Keratinocyte (primary cell): Measurements from ENCODE around the gene ENDOD1.

Experiments used
- EZH2 ChIP-seq: IDR thresholded peaks from one replicate; pipeline ENCODE4 v1.6.1; 2012; ENCODE audit warnings: inconsistent platforms, mild to moderate bottlenecking, low read length, moderate library complexity
- TF ChIP-seq, protein P1 (sequence below), 3 experiments: IDR thresholded peaks in 1 of 3; conservative IDR thresholded peaks in 1 of 3; optimal IDR thresholded peaks in 1 of 3; 2 replicates in 2 of 3; 3 replicates in 1 of 3; pipeline versions ENCODE3 to v1.5.1; 2011; ENCODE audit warnings: low read length in 3 of 3, mild to moderate bottlenecking in 3 of 3, moderate library complexity in 2 of 3, control low read depth in 1 of 3, inconsistent platforms in 1 of 3; ENCODE audit not compliant: insufficient read depth in 2 of 3; ENCODE audit errors: extremely low read depth in 1 of 3

DNA sequence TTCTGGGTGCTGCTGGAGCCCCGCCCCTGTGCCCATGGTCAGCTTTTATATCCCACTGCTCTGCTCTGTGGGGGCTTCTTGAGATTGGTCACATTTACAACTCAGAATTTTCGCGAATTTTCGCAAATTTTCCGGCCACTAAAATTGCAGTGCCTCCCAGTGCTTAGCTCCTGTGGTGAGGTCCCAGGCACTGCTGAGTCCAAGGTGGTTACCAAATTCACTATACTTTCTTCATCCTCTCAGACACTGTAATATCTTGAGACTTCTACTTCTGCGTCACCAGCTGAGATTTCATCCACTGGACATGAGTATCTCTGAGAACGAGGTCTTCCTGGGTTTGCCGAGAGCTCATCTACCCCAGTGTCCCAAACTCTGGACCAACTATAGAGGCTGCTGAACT, 31.7 kb upstream of the ENDOD1 start:
- TF ChIP-seq, protein P1, sequence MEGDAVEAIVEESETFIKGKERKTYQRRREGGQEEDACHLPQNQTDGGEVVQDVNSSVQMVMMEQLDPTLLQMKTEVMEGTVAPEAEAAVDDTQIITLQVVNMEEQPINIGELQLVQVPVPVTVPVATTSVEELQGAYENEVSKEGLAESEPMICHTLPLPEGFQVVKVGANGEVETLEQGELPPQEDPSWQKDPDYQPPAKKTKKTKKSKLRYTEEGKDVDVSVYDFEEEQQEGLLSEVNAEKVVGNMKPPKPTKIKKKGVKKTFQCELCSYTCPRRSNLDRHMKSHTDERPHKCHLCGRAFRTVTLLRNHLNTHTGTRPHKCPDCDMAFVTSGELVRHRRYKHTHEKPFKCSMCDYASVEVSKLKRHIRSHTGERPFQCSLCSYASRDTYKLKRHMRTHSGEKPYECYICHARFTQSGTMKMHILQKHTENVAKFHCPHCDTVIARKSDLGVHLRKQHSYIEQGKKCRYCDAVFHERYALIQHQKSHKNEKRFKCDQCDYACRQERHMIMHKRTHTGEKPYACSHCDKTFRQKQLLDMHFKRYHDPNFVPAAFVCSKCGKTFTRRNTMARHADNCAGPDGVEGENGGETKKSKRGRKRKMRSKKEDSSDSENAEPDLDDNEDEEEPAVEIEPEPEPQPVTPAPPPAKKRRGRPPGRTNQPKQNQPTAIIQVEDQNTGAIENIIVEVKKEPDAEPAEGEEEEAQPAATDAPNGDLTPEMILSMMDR (optimal IDR thresholded peaks at IDR 0.05 in 1 of 3, IDR thresholded peaks at IDR 0.05 in 1 of 3, conservative IDR thresholded peaks at IDR 0.05 in 1 of 3; ENCODE audit: extremely low read depth in 1 of 3, insufficient read depth in 2 of 3, low read length in 3 of 3), result no peak
- TF ChIP-seq EZH2, result no peak
